Measurements from ENCODE around the gene NOVA2. TPM values are rescaled to one million over a fixed set of nuclear protein-coding genes. Genes with fewer than 3 reads are reported as not detected.
"Not testable (repeated sequence)": the region's sequence is repeated elsewhere in the genome, so short reads cannot be mapped to it uniquely, and the experiment has no call there.

NOVA2 gene
- total RNA-seq, 1 donor from 2014 or later: not detected

GRCh38 chr19:45897261-45897812, 76.3 kb downstream of the NOVA2 start:
- no peak for TF ChIP-seq CTCF (conservative IDR thresholded peaks at IDR 0.05; ENCODE audit: low read depth, low read length)
- no peak overlapping the region for H3K4me3 ChIP-seq (ENCODE audit: low read depth, low read length)
- DNase-seq (ENCODE audit: low read depth): no peak

- not testable (repeated sequence) for H3K4me3 ChIP-seq (ENCODE audit: low read depth, low read length)
Observed at GRCh38 chr19:45895983-45896599, 77.6 kb downstream of the NOVA2 start.

GRCh38 chr19:45895519-45895972, 78.1 kb downstream of the NOVA2 start:
- no peak for TF ChIP-seq CTCF (conservative IDR thresholded peaks at IDR 0.05; ENCODE audit: low read depth, low read length)
- no peak overlapping the region for H3K4me3 ChIP-seq (ENCODE audit: low read depth, low read length)
- no peak for DNase-seq (ENCODE audit: low read depth)

More at GRCh38 chr19:45895983-45896599, 77.6 kb downstream of the NOVA2 start:
- not testable (repeated sequence) for DNase-seq (ENCODE audit: low read depth)

GRCh38 chr19:45890877-45891276, 82.8 kb downstream of the NOVA2 start:
- TF ChIP-seq CTCF (conservative IDR thresholded peaks at IDR 0.05; ENCODE audit: low read depth, low read length): no peak
- H3K4me3 ChIP-seq (ENCODE audit: low read depth, low read length): no peak overlapping the region
- no peak for DNase-seq (ENCODE audit: low read depth)

- DNase-seq (ENCODE audit: low read depth): no peak
- no peak for TF ChIP-seq CTCF (conservative IDR thresholded peaks at IDR 0.05; ENCODE audit: low read depth, low read length)
- H3K4me3 ChIP-seq (ENCODE audit: low read depth, low read length): no peak overlapping the region
Observed at GRCh38 chr19:45889210-45889885, 84.3 kb downstream of the NOVA2 start.

GRCh38 chr19:45887200-45887710, 86.4 kb downstream of the NOVA2 start:
- no peak for TF ChIP-seq CTCF (conservative IDR thresholded peaks at IDR 0.05; ENCODE audit: low read depth, low read length)
- no peak for DNase-seq (ENCODE audit: low read depth)
- peak overlapping the region; percentile 70 for H3K4me3 ChIP-seq (ENCODE audit: low read depth, low read length)

GRCh38 chr19:45886427-45887199, 87.1 kb downstream of the NOVA2 start:
- TF ChIP-seq CTCF (conservative IDR thresholded peaks at IDR 0.05; ENCODE audit: low read depth, low read length): no peak
- DNase-seq (ENCODE audit: low read depth): peak; percentile 83
- H3K4me3 ChIP-seq (ENCODE audit: low read depth, low read length): peak overlapping the region; percentile 70
